Sigmoid colon (tissue), 7 donors: ENCODE data around the gene MEPE. TPM values are rescaled to one million over a fixed set of nuclear protein-coding genes. Genes with fewer than 3 reads are reported as not detected.

Experiments
- DNase-seq: peaks from one replicate; pipeline ENCODE4 v3.0.0-alpha.2; 2019
- H3K27ac ChIP-seq, 4 donors: fragments of 200-600 bp; sonication (generic); one replicate each; pipeline ENCODE4 v1.5.1; 2016 to 2019; ENCODE audit warnings: mild to moderate bottlenecking in 1 of 4
- H3K27me3 ChIP-seq, 3 donors: fragments of 200-600 bp; sonication (generic); one replicate each; pipeline ENCODE4 v1.5.1; 2019; ENCODE audit warnings: mild to moderate bottlenecking in 1 of 3
- H3K36me3 ChIP-seq, 4 donors: fragments of 200-600 bp; sonication (generic); one replicate each; pipeline ENCODE4 v1.5.1; 2016 to 2019
- H3K4me1 ChIP-seq, 4 donors: fragments of 200-600 bp; sonication (generic); one replicate each; pipeline ENCODE4 v1.5.1; 2017 to 2019
- H3K4me3 ChIP-seq, 4 donors: fragments of 200-600 bp; sonication (generic); one replicate each; pipeline ENCODE4 v1.5.1; 2017 to 2019; ENCODE audit warnings: mild to moderate bottlenecking in 2 of 4, moderate library complexity in 1 of 4
- H3K9me3 ChIP-seq, 4 donors: fragments of 200-600 bp in 3 of 4; sonication (generic) in 3 of 4; one replicate each; pipeline versions ENCODE4 v1.5.1 to v1.6.1; 2013 to 2019
- CTCF ChIP-seq, 4 experiments: fragments of 450-650 bp in 3 of 4; fragments of 200-600 bp in 1 of 4; IDR thresholded peaks; one replicate each; pipeline ENCODE4 v1.5.1; 2016 to 2019; ENCODE audit warnings: antibody characterized with exemption in 4 of 4, mild to moderate bottlenecking in 3 of 4, moderate library complexity in 2 of 4
- EP300 ChIP-seq, 4 donors: sonication (generic); formaldehyde crosslinking; IDR thresholded peaks; one replicate each; pipeline ENCODE4 v1.6.1; 2017; ENCODE audit warnings: antibody characterized with exemption in 4 of 4
- POLR2A ChIP-seq, 2 donors: fragments of 450-650 bp; IDR thresholded peaks; one replicate each; pipeline ENCODE4 v1.6.1; 2016; ENCODE audit warnings: antibody characterized with exemption in 2 of 2, mild to moderate bottlenecking in 2 of 2, moderate library complexity in 2 of 2
- POLR2AphosphoS5 ChIP-seq, 4 donors: sonication (generic); formaldehyde crosslinking; IDR thresholded peaks; one replicate each; pipeline ENCODE4 v1.6.1; 2017; ENCODE audit warnings: antibody characterized with exemption in 4 of 4
- WGBS, 2 donors: extraction: QIAGEN DNeasy Blood & Tissue Kit; methylation state at CpG; one replicate each; pipeline ENCODE4 v1.1.7; 2013; 5-methylcytosine and 5-hydroxymethylcytosine counted together
- intact Hi-C: fragments of 100-400 bp; cut with DNase I; formaldehyde crosslinking; loops from one replicate; pipeline ENCODE4 v1.15.1; 2023
- polyA plus RNA-seq, 3 donors: library from polyadenylated mRNA; stranded (reverse); fragments of 200-250 nt; gene quantifications; one replicate each; pipeline ENCODE4 v1.2.3, GENCODE V29; 2013
- total RNA-seq, 4 donors: library from RNA; depleted of rRNA; stranded (reverse); fragments of >200 nt; gene quantifications; one replicate each; pipeline ENCODE4 v1.1.0, GENCODE V29; 2016
- donor health status: healthy with polysubstance abuse.
- donor health status: Bipolar disorder and iron deficiency.
- donor health status: healthy.

The MEPE gene
- total and polyA plus RNA-seq, 7 donors: not detected

- H3K36me3 ChIP-seq: no peaks in the 10 kb centered on the region
- no peaks in the 10 kb centered on the region for H3K9me3 ChIP-seq
- no peak for TF ChIP-seq POLR2A (IDR thresholded peaks at IDR 0.05)
- TF ChIP-seq EP300 (IDR thresholded peaks at IDR 0.05): no peak
- no peak for TF ChIP-seq CTCF (IDR thresholded peaks at IDR 0.05)
- no peak for TF ChIP-seq POLR2AphosphoS5 (IDR thresholded peaks at IDR 0.05)
- WGBS, 2 donors: 51 to 81% methylated on average over 2 of the region's 2 CpGs
- no peak overlapping the region for H3K4me3 ChIP-seq
- no peak for DNase-seq
- intact Hi-C loops: no loop called here
- H3K27me3 ChIP-seq: no peaks in the 10 kb centered on the region
- no peak overlapping the region for H3K27ac ChIP-seq
- H3K4me1 ChIP-seq: no peaks in the 10 kb centered on the region
These were observed 29.3 kb upstream of the MEPE start for GRCh38 chr4:87803421-87803820.

GRCh38 chr4:87804871-87805270 is 27.9 kb upstream of the MEPE start:
- H3K9me3 ChIP-seq: no peaks in the 10 kb centered on the region
- no peak overlapping the region for H3K4me3 ChIP-seq
- no peaks in the 10 kb centered on the region for H3K36me3 ChIP-seq
- intact Hi-C loops: no loop called here
- 30 to 61% methylated on average over 2 of the region's 2 CpGs for WGBS, 2 donors
- no peak overlapping the region for H3K27ac ChIP-seq
- no peaks in the 10 kb centered on the region for H3K27me3 ChIP-seq
- no peak for DNase-seq
- no peak for TF ChIP-seq POLR2AphosphoS5 (IDR thresholded peaks at IDR 0.05)
- no peak for TF ChIP-seq EP300 (IDR thresholded peaks at IDR 0.05)
- TF ChIP-seq POLR2A (IDR thresholded peaks at IDR 0.05): no peak
- no peak for TF ChIP-seq CTCF (IDR thresholded peaks at IDR 0.05)
- no peaks in the 10 kb centered on the region for H3K4me1 ChIP-seq

GRCh38 chr4:87805971-87806370 is 26.8 kb upstream of the MEPE start:
- intact Hi-C loops: no loop called here
- Histone ChIP-seq H3K4me3 (no peak overlapping the region), H3K9me3 (no peaks in the 10 kb centered on the region), H3K36me3 (no peaks in the 10 kb centered on the region), H3K27ac (no peak overlapping the region), H3K4me1 (no peaks in the 10 kb centered on the region), H3K27me3 (no peaks in the 10 kb centered on the region)
- DNase-seq: no peak
- TF ChIP-seq POLR2AphosphoS5 (IDR thresholded peaks at IDR 0.05) (no peak), CTCF (IDR thresholded peaks at IDR 0.05) (no peak), EP300 (IDR thresholded peaks at IDR 0.05) (no peak), POLR2A (IDR thresholded peaks at IDR 0.05) (no peak)
- WGBS, 2 donors: 51 to 76% methylated on average over 2 of the region's 2 CpGs

- H3K9me3 ChIP-seq: no peaks in the 10 kb centered on the region
- H3K36me3 ChIP-seq: no peaks in the 10 kb centered on the region
- 84 to 93% methylated on average over 3 of the region's 3 CpGs for WGBS, 2 donors
- H3K27ac ChIP-seq: no peak overlapping the region
- no peaks in the 10 kb centered on the region for H3K27me3 ChIP-seq
- intact Hi-C loops: no loop called here
- no peak overlapping the region for H3K4me3 ChIP-seq
- no peaks in the 10 kb centered on the region for H3K4me1 ChIP-seq
- no peak for DNase-seq
- TF ChIP-seq POLR2A (IDR thresholded peaks at IDR 0.05): no peak
- no peak for TF ChIP-seq EP300 (IDR thresholded peaks at IDR 0.05)
- no peak for TF ChIP-seq CTCF (IDR thresholded peaks at IDR 0.05)
- TF ChIP-seq POLR2AphosphoS5 (IDR thresholded peaks at IDR 0.05): no peak
These were observed 26.2 kb upstream of the MEPE start for GRCh38 chr4:87806520-87806919.

- Histone ChIP-seq H3K4me1 (no peaks in the 10 kb centered on the region), H3K27ac (no peak overlapping the region), H3K9me3 (no peaks in the 10 kb centered on the region), H3K4me3 (no peak overlapping the region), H3K27me3 (no peaks in the 10 kb centered on the region), H3K36me3 (no peaks in the 10 kb centered on the region)
- WGBS, 2 donors: 49 to 68% methylated on average over 3 of the region's 3 CpGs
- intact Hi-C loops: no loop called here
- TF ChIP-seq CTCF (IDR thresholded peaks at IDR 0.05) (no peak), POLR2AphosphoS5 (IDR thresholded peaks at IDR 0.05) (peak in 1 of 4 donors; percentile 4)
- no peak for DNase-seq
These were observed 25.4 kb upstream of the MEPE start for GRCh38 chr4:87807402-87807801.
